ENCODE measurements around the gene DIP2C. TPM values are rescaled to one million over a fixed set of nuclear protein-coding genes. Genes with fewer than 3 reads are reported as not detected.

DIP2C gene
- total RNA-seq, 2 donors from 2014 or later: 21.1 to 23.8 TPM

DNA sequence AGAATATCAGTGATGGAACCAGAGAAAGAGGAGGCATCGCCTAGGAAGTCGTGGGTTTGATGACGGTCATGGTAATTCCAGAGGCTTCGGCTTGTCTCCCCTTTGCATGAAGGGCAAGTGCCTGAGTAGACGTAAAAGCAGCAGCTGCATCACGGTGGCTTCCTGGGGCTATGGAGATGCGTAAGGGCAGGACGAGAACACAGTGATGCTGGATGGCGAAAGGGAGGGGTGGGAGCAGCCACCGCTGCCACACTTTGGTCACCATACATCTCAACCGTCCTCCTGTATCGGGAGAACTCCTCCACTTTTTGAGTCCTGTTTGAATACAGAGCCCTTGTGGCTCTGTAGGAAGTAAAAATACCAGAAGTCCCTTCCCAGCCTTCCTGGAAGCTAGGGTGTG, 371.5 kb downstream of the DIP2C start:
- DNase-seq (ENCODE audit: low spot score): no peak
- no peak overlapping the region for H3K27ac ChIP-seq
- TF ChIP-seq, protein P1, sequence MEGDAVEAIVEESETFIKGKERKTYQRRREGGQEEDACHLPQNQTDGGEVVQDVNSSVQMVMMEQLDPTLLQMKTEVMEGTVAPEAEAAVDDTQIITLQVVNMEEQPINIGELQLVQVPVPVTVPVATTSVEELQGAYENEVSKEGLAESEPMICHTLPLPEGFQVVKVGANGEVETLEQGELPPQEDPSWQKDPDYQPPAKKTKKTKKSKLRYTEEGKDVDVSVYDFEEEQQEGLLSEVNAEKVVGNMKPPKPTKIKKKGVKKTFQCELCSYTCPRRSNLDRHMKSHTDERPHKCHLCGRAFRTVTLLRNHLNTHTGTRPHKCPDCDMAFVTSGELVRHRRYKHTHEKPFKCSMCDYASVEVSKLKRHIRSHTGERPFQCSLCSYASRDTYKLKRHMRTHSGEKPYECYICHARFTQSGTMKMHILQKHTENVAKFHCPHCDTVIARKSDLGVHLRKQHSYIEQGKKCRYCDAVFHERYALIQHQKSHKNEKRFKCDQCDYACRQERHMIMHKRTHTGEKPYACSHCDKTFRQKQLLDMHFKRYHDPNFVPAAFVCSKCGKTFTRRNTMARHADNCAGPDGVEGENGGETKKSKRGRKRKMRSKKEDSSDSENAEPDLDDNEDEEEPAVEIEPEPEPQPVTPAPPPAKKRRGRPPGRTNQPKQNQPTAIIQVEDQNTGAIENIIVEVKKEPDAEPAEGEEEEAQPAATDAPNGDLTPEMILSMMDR (IDR thresholded peaks at IDR 0.05): no peak

DNA sequence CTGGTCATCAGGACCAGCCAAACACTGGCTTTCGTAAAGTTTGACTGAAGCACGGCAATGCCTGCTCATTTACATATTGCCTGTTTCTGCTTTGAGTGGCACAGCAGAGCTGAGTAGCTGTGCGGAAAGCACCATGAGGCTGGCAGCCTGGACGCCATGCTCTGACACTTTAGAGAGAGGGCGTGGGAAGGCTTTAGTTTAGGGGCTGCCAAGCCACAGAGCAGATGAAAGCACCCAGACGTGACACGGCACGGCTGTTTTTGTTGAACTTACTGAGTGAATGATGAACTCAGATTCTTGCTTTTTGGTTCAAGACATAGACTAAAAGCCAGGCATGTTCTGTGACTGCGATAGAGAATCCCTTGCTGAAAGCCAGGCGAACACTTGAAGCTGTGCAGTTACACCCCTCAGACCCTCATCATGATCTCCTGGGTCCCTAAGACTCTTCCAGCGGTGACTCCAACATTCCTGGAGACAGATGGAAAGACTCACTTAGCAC, 372.1 kb downstream of the DIP2C start:
- Histone ChIP-seq H3K27ac (no peak overlapping the region), H3K4me3 (no peak overlapping the region), H3K36me3 (peaks cover 8% of the 10 kb centered on the region), H3K27me3 (no peaks in the 10 kb centered on the region), H3K9me3 (no peaks in the 10 kb centered on the region), H3K4me1 (no peaks in the 10 kb centered on the region)
- TF ChIP-seq, protein P1 (IDR thresholded peaks at IDR 0.05): no peak
- DNase-seq (ENCODE audit: low spot score): no peak

More for the DNA sequence above, 371.5 kb downstream of the DIP2C start:
- Histone ChIP-seq H3K27me3 (no peaks in the 10 kb centered on the region), H3K9me3 (no peaks in the 10 kb centered on the region), H3K36me3 (peaks cover 8% of the 10 kb centered on the region), H3K4me3 (no peak overlapping the region), H3K4me1 (no peaks in the 10 kb centered on the region)

DNA sequence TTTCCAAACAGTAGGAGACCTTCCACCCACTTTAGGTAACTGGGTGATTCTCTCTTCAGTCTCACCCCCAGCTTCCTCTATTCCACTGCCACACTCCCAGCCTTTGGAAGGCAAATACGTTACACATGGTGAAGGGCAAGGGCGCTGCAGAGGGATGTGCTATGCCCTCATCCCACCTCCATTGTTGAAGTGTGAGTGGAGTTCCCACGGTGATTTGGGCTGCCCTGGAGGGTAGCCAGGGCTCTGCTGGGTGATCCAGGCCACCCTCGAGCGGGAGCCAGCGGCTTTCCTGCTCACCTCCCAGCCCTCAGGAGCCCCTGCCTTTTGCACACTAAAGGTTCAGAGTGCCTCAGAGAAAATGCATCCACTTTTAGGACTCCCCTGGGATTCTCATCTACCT, 373.1 kb downstream of the DIP2C start:
- DNase-seq (ENCODE audit: low spot score): no peak

DNA sequence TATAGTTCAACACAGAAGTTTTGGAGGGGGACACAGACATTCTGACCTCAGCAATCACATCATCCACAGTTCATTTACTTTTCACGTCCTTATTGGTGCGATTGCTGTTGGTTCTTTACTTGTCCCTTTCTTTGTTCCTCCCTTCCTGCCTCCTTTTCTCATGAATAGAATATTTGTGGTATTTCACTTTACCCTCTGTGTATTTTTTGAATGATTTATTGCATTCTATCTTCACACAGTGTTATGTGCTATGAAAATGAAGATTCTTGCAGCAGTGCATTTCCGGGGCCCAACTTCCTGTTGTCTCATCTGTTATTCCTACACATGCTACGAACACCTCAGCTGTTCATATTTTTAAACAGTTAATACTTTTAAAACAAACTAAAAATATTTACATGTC, 374.6 kb downstream of the DIP2C start:
- Histone ChIP-seq H3K4me3 (no peak overlapping the region), H3K27ac (no peak overlapping the region), H3K27me3 (no peaks in the 10 kb centered on the region), H3K9me3 (no peaks in the 10 kb centered on the region), H3K36me3 (peaks cover 8% of the 10 kb centered on the region), H3K4me1 (no peaks in the 10 kb centered on the region)
- TF ChIP-seq, protein P1 (IDR thresholded peaks at IDR 0.05): no peak
- DNase-seq (ENCODE audit: low spot score): no peak

More for the DNA sequence above, 373.1 kb downstream of the DIP2C start:
- H3K36me3 ChIP-seq: peaks cover 8% of the 10 kb centered on the region
- no peaks in the 10 kb centered on the region for H3K4me1 ChIP-seq
- TF ChIP-seq, protein P1 (IDR thresholded peaks at IDR 0.05): no peak
- H3K4me3 ChIP-seq: no peak overlapping the region
- no peaks in the 10 kb centered on the region for H3K27me3 ChIP-seq
- H3K27ac ChIP-seq: no peak overlapping the region
- no peaks in the 10 kb centered on the region for H3K9me3 ChIP-seq

DNA sequence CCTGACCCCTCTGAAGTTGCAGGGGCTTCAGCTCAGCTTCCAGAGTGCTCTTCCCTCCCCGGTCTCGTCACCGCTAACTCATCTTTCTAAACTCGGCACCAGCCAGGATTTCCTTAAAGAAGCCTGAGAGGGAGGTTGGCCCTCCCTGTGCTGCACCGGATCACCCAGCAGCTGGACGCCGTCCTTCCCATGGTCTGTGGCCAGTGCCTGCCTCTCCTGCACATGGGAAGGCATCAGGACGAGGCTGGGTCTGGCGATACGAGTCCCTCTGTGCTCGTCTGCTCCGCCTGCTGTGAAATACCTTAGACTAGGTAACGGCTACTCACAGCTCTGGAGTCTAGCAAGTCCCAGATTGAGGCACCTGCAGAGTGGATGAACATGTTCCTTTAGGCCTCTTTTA, 375.1 kb downstream of the DIP2C start:
- no peaks in the 10 kb centered on the region for H3K4me1 ChIP-seq
- no peaks in the 10 kb centered on the region for H3K27me3 ChIP-seq
- no peak for DNase-seq (ENCODE audit: low spot score)
- TF ChIP-seq, protein P1 (IDR thresholded peaks at IDR 0.05): no peak
- H3K4me3 ChIP-seq: no peak overlapping the region
- no peak overlapping the region for H3K27ac ChIP-seq
- H3K36me3 ChIP-seq: peaks cover 13% of the 10 kb centered on the region
- H3K9me3 ChIP-seq: no peaks in the 10 kb centered on the region
